WTC11 (cell line): Measurements from ENCODE around the gene BCAS1. TPM values are rescaled to one million over a fixed set of nuclear protein-coding genes. Genes with fewer than 3 reads are reported as not detected.
A peak's percentile ranks its signal among the peaks of the same experiment; 100 is the strongest.

ENCODE experiments used
- ATAC-seq: fragments of 200-7000 bp; cut with Tn5 transposase; 2 replicates; pipeline ENCODE4 v1.10.0; 2021; ENCODE audit warnings: mild to moderate bottlenecking, moderate library complexity
- CTCF ChIA-PET: fragments of 300-600 bp; sonication (Branson Sonifier 250); formaldehyde crosslinking; loops from one replicate; lab custom pipeline; 2021; ENCODE audit warnings: antibody characterized with exemption; lab: Charles Lee
- POLR2A ChIA-PET: fragments of 350-600 bp; sonication (Branson Sonifier 250); formaldehyde crosslinking; loops from one replicate; lab custom pipeline; 2021; ENCODE audit warnings: antibody characterized with exemption; lab: Charles Lee
- DNase-seq: peaks from one replicate; pipeline ENCODE4 v3.0.0; 2021; ENCODE audit warnings: low spot score
- H3K27ac Mint-ChIP-seq: 2 replicates; pipeline ENCODE4 v1.8.0; 2021; ENCODE audit warnings: mixed read lengths
- H3K27me3 Mint-ChIP-seq: 2 replicates; pipeline ENCODE4 v1.8.0; 2021; ENCODE audit warnings: low read depth, mild to moderate bottlenecking, moderate library complexity, mixed read lengths
- H3K36me3 Mint-ChIP-seq: 2 replicates; pipeline ENCODE4 v1.8.0; 2021; ENCODE audit warnings: mixed read lengths
- H3K4me1 Mint-ChIP-seq: 2 replicates; pipeline ENCODE4 v1.8.0; 2022; ENCODE audit warnings: mixed read lengths
- H3K4me3 Mint-ChIP-seq: 2 replicates; pipeline ENCODE4 v1.8.0; 2021; ENCODE audit warnings: mild to moderate bottlenecking, moderate library complexity, mixed read lengths
- H3K9me3 Mint-ChIP-seq: 2 replicates; pipeline ENCODE4 v1.8.0; 2021; ENCODE audit warnings: mixed read lengths
- ETV6 ChIP-seq: sonication (generic); formaldehyde crosslinking; IDR thresholded peaks from 2 replicates; pipeline ENCODE4 v1.8.1; 2022; ENCODE audit warnings: mild to moderate bottlenecking, missing genetic modification reagents
- MYBL2 ChIP-seq: sonication (generic); formaldehyde crosslinking; IDR thresholded peaks from 2 replicates; pipeline ENCODE4 v1.8.1; 2023; ENCODE audit warnings: mild to moderate bottlenecking, moderate library complexity, missing genetic modification reagents
- NR2C2 ChIP-seq: sonication (generic); formaldehyde crosslinking; IDR thresholded peaks from 2 replicates; pipeline ENCODE4 v1.8.0; 2022; ENCODE audit warnings: mild to moderate bottlenecking, missing genetic modification reagents
- SMAD4 ChIP-seq: sonication (generic); formaldehyde crosslinking; IDR thresholded peaks from 2 replicates; pipeline ENCODE4 v1.8.0; 2022; ENCODE audit warnings: mild to moderate bottlenecking, missing genetic modification reagents
- SOX15 ChIP-seq: fragments of 250-450 bp; sonication (Bioruptor Pico); IDR thresholded peaks from 2 replicates; pipeline ENCODE4 v1.9.0; 2021; ENCODE audit warnings: mild to moderate bottlenecking
- SP1 ChIP-seq: sonication (generic); formaldehyde crosslinking; conservative IDR thresholded peaks from 2 replicates; pipeline ENCODE4 v1.8.1; 2022; ENCODE audit warnings: missing genetic modification reagents
- ZNF219 ChIP-seq: sonication (generic); formaldehyde crosslinking; IDR thresholded peaks from 2 replicates; pipeline ENCODE4 v1.8.0; 2023; ENCODE audit warnings: missing genetic modification reagents, mild to moderate bottlenecking, borderline replicate concordance
- ZNF396 ChIP-seq: fragments of 250-450 bp; sonication (Bioruptor Pico); IDR thresholded peaks from 2 replicates; pipeline ENCODE4 v1.8.0; 2021; ENCODE audit warnings: mild to moderate bottlenecking, moderate library complexity, borderline replicate concordance
- ZNF423 ChIP-seq: fragments of 250-450 bp; sonication (Bioruptor Pico); IDR thresholded peaks from 2 replicates; pipeline ENCODE4 v2.1.2; 2022; ENCODE audit warnings: mild to moderate bottlenecking, moderate library complexity
- total RNA-seq: library from RNA; stranded (reverse); gene quantifications from 3 replicates; pipeline ENCODE4 v1.2.3, GENCODE V29; 2021
- TF ChIP-seq, protein P1 (sequence below): sonication (generic); formaldehyde crosslinking; IDR thresholded peaks from 2 replicates; pipeline ENCODE4 v1.8.1; 2023; ENCODE audit warnings: mild to moderate bottlenecking, missing genetic modification reagents, moderate library complexity
- TF ChIP-seq, protein P2 (sequence below): fragments of 250-450 bp; sonication (Bioruptor Pico); IDR thresholded peaks from 2 replicates; pipeline ENCODE4 v1.8.0; 2021; ENCODE audit warnings: mild to moderate bottlenecking
- TF ChIP-seq, protein P3 (sequence below): fragments of 250-450 bp; sonication (Bioruptor Pico); conservative IDR thresholded peaks from 2 replicates; pipeline ENCODE4 v1.9.0; 2021; ENCODE audit warnings: mild to moderate bottlenecking
- TF ChIP-seq, protein P4 (sequence below): sonication (generic); formaldehyde crosslinking; IDR thresholded peaks from 2 replicates; pipeline ENCODE4 v1.8.1; 2023; ENCODE audit warnings: mild to moderate bottlenecking, moderate library complexity, missing genetic modification reagents
- TF ChIP-seq, protein P5 (sequence below): sonication (generic); formaldehyde crosslinking; conservative IDR thresholded peaks from 2 replicates; pipeline ENCODE4 v1.8.1; 2023; ENCODE audit warnings: mild to moderate bottlenecking, low read depth, missing genetic modification reagents, moderate library complexity
- TF ChIP-seq, protein P6 (sequence below): fragments of 200-600 bp; IDR thresholded peaks from 2 replicates; pipeline ENCODE4 v1.8.0; 2022; ENCODE audit warnings: antibody characterized with exemption

Gene BCAS1
- total RNA-seq, 1 experiment from 2014 or later, result 0.11 TPM

DNA sequence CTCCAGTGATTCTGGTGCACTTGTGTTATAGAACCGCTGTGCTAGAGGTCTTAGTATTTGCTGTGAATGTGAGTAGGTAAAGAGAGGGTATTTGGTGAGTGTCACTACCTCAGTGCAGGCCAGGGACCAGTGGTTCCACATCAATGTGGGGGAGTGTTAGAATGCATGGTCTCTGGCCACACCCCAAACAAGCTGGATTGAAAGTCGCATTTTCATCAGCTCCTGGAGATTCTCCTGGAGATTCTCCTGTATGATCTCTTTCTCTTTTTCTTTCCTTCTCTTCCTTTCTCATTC lies 26.8 kb upstream of the BCAS1 start:
- Mint-ChIP-seq H3K9me3 (peaks cover 9% of the 10 kb centered on the region), H3K27ac (0 out of 2 replicates have a peak overlapping the region, but pooled peaks have one; percentile 30), H3K4me1 (no peaks in the 10 kb centered on the region), H3K27me3 (peaks cover 3% of the 10 kb centered on the region; the same call in 1 of the 2 replicates), H3K4me3 (no peak overlapping the region), H3K36me3 (no peaks in the 10 kb centered on the region)
- TF ChIP-seq ZNF423 (CRISPR knock-in tag) (no peak), ETV6 (CRISPR knock-in tag) (no peak), SMAD4 (no peak), NR2C2 (CRISPR knock-in tag) (no peak)
- TF ChIP-seq, protein P1, sequence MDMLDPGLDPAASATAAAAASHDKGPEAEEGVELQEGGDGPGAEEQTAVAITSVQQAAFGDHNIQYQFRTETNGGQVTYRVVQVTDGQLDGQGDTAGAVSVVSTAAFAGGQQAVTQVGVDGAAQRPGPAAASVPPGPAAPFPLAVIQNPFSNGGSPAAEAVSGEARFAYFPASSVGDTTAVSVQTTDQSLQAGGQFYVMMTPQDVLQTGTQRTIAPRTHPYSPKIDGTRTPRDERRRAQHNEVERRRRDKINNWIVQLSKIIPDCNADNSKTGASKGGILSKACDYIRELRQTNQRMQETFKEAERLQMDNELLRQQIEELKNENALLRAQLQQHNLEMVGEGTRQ (CRISPR knock-in tag), result no peak
- TF ChIP-seq, protein P2, sequence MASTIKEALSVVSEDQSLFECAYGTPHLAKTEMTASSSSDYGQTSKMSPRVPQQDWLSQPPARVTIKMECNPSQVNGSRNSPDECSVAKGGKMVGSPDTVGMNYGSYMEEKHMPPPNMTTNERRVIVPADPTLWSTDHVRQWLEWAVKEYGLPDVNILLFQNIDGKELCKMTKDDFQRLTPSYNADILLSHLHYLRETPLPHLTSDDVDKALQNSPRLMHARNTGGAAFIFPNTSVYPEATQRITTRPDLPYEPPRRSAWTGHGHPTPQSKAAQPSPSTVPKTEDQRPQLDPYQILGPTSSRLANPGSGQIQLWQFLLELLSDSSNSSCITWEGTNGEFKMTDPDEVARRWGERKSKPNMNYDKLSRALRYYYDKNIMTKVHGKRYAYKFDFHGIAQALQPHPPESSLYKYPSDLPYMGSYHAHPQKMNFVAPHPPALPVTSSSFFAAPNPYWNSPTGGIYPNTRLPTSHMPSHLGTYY (CRISPR knock-in tag), result no peak
- TF ChIP-seq, protein P3, sequence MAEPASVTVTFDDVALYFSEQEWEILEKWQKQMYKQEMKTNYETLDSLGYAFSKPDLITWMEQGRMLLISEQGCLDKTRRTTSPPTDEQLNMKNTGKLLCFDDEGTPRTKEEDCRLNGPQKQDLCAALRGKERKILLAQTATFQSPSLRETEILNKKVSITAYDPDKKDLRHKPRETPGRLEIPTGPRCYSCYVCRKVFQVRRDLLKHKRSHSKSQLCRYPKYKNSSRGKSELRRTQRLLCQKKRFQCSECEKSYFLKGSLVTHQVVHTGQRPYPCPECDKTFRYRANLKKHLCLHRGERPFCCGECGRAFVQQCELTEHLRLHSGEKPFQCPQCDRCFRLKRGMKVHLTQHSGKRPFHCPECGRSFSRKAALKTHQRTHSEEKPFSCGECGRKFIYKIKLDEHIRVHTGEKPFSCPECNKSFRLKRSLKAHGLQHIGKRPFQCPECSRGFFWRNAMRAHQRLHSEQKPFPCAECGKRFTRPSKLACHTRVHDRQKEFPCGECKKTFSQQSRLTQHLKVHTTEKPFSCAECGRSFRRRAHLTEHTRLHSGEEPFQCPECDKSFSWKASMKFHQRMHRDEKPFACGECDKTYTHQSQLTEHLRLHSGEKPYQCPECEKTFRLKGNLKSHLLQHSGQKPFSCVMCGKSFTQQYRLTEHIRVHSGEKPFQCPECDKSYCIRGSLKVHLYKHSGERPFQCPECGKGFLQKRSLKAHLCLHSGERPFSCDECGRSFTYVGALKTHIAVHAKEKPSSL (CRISPR knock-in tag), result no peak
- TF ChIP-seq, protein P4, sequence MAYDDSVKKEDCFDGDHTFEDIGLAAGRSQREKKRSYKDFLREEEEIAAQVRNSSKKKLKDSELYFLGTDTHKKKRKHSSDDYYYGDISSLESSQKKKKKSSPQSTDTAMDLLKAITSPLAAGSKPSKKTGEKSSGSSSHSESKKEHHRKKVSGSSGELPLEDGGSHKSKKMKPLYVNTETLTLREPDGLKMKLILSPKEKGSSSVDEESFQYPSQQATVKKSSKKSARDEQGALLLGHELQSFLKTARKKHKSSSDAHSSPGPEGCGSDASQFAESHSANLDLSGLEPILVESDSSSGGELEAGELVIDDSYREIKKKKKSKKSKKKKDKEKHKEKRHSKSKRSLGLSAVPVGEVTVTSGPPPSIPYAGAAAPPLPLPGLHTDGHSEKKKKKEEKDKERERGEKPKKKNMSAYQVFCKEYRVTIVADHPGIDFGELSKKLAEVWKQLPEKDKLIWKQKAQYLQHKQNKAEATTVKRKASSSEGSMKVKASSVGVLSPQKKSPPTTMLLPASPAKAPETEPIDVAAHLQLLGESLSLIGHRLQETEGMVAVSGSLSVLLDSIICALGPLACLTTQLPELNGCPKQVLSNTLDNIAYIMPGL (CRISPR knock-in tag), result no peak
- TF ChIP-seq, protein P5, sequence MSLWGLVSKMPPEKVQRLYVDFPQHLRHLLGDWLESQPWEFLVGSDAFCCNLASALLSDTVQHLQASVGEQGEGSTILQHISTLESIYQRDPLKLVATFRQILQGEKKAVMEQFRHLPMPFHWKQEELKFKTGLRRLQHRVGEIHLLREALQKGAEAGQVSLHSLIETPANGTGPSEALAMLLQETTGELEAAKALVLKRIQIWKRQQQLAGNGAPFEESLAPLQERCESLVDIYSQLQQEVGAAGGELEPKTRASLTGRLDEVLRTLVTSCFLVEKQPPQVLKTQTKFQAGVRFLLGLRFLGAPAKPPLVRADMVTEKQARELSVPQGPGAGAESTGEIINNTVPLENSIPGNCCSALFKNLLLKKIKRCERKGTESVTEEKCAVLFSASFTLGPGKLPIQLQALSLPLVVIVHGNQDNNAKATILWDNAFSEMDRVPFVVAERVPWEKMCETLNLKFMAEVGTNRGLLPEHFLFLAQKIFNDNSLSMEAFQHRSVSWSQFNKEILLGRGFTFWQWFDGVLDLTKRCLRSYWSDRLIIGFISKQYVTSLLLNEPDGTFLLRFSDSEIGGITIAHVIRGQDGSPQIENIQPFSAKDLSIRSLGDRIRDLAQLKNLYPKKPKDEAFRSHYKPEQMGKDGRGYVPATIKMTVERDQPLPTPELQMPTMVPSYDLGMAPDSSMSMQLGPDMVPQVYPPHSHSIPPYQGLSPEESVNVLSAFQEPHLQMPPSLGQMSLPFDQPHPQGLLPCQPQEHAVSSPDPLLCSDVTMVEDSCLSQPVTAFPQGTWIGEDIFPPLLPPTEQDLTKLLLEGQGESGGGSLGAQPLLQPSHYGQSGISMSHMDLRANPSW (CRISPR knock-in tag), result no peak
- ChIA-PET POLR2A (no interaction called here), CTCF (interaction anchor here (0.6 to 2.9 kb wide), 13 partner anchors 9 to 560 kb away, joined by 3 to 38 read pairs (median 3); partner anchors contain the start of gene PFDN4)
- DNase-seq (no peak), ATAC-seq (no peak)

DNA sequence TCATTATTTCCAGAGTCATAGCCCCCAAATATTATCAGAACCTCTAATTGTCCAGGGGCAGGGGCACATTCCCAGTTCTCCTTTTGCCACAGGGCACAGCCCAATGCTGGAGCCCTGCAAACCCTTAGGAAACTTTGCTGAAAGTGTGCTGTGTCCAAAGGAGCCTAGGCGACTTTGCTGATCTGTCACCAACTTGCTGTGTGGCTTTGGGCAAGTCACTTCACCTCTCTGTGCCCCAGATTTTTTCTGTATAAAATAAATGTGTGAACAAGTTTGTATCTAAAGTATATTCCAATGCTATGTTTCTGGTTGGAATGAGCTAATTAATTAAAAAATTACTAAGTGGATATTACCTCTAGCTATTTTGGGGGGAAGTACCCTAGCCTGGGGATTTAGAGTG lies 25.4 kb upstream of the BCAS1 start:
- no peak for TF ChIP-seq SP1 (CRISPR knock-in tag)
- TF ChIP-seq ZNF219 (CRISPR knock-in tag), result no peak
- TF ChIP-seq, protein P6, sequence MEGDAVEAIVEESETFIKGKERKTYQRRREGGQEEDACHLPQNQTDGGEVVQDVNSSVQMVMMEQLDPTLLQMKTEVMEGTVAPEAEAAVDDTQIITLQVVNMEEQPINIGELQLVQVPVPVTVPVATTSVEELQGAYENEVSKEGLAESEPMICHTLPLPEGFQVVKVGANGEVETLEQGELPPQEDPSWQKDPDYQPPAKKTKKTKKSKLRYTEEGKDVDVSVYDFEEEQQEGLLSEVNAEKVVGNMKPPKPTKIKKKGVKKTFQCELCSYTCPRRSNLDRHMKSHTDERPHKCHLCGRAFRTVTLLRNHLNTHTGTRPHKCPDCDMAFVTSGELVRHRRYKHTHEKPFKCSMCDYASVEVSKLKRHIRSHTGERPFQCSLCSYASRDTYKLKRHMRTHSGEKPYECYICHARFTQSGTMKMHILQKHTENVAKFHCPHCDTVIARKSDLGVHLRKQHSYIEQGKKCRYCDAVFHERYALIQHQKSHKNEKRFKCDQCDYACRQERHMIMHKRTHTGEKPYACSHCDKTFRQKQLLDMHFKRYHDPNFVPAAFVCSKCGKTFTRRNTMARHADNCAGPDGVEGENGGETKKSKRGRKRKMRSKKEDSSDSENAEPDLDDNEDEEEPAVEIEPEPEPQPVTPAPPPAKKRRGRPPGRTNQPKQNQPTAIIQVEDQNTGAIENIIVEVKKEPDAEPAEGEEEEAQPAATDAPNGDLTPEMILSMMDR, result no peak
- TF ChIP-seq SOX15, result no peak
- no peak for TF ChIP-seq ETV6 (CRISPR knock-in tag)
- TF ChIP-seq MYBL2 (CRISPR knock-in tag), result no peak
- TF ChIP-seq ZNF396 (CRISPR knock-in tag), result no peak
- no peak for DNase-seq
- ATAC-seq, result no peak
- Mint-ChIP-seq H3K9me3 (peaks cover 9% of the 10 kb centered on the region), H3K4me3 (no peak overlapping the region), H3K4me1 (no peaks in the 10 kb centered on the region), H3K27ac (no peak overlapping the region), H3K36me3 (no peaks in the 10 kb centered on the region), H3K27me3 (peaks cover 3% of the 10 kb centered on the region; the same call in 1 of the 2 replicates)
- CTCF ChIA-PET, result interaction anchor here (0.9 to 2.9 kb wide), 2 partner anchors 10 to 103 kb away, joined by 3 to 38 read pairs; no protein-coding TSS in a partner anchor
- POLR2A ChIA-PET, result no interaction called here
